Mesodermal cell (in vitro differentiated cells): ENCODE data around the gene INAFM1.
A peak's percentile ranks its signal among the peaks of the same experiment; 100 is the strongest.

Source experiments
- H3K27ac ChIP-seq: 2 replicates; pipeline ENCODE4 v1.7.0; 2013; ENCODE audit warnings: mild to moderate bottlenecking, low read depth, low read length, moderate library complexity; ENCODE audit not compliant: severe bottlenecking
- H3K36me3 ChIP-seq: 2 replicates; pipeline ENCODE4 v1.7.1; 2013; ENCODE audit warnings: mild to moderate bottlenecking, low read length, moderate library complexity; ENCODE audit not compliant: control insufficient read depth, insufficient read depth
- H3K4me1 ChIP-seq: one replicate; pipeline ENCODE4 v1.7.1; 2013; ENCODE audit warnings: mild to moderate bottlenecking, low read length; ENCODE audit not compliant: insufficient read depth, control insufficient read depth, poor library complexity, severe bottlenecking
- H3K4me3 ChIP-seq: 2 replicates; pipeline ENCODE4 v1.7.0; 2013; ENCODE audit warnings: low read length, control low read depth, mild to moderate bottlenecking; ENCODE audit not compliant: insufficient read depth, poor library complexity, severe bottlenecking; ENCODE audit errors: extremely low read depth
- H3K9me3 ChIP-seq: 2 replicates; pipeline ENCODE4 v1.7.1; 2013; ENCODE audit warnings: mild to moderate bottlenecking, low read length, moderate library complexity; ENCODE audit not compliant: control insufficient read depth
- WGBS, 2 experiments: methylation state at CpG; one replicate each; pipeline ENCODE4 v1.1.5; 2013; ENCODE audit warnings: missing lambda C conversion rate in 2 of 2; ENCODE audit not compliant: insufficient coverage in 2 of 2; 5-methylcytosine and 5-hydroxymethylcytosine counted together

INAFM1 gene

DNA sequence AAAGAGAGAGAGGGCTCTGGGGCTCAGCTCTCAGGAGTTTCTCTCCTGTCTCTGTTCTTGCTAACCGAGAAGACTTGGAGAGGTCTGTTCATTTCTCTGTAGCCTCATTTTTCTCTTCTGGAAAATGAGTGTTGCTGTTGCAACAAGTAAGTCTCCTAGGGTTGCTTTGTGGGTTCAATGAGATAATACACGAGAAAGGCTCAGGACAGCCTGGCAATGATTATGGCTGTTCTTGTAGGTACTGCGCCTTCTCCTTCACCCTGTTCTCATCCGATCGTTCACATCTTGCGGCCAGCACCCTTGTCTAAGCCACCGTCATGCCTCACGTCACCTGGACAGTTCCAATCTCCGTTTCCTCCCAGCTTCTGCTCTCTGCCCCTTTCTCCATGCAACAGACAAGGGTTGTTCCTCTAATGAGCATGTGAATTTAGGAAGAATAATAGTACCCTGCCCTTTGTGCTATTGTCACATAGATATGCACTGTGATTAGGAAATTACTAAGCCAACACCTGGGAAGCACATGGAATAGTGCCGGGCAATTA, 39.1 kb downstream of the INAFM1 start:
- WGBS, 2 experiments, result 95 to 100% methylated on average over 4 to 9 of the region's 10 CpGs
- Histone ChIP-seq H3K36me3 (no peaks in the 10 kb centered on the region), H3K9me3 (no peaks in the 10 kb centered on the region), H3K4me3 (no peak overlapping the region), H3K27ac (no peak overlapping the region), H3K4me1 (no peaks in the 10 kb centered on the region)

DNA sequence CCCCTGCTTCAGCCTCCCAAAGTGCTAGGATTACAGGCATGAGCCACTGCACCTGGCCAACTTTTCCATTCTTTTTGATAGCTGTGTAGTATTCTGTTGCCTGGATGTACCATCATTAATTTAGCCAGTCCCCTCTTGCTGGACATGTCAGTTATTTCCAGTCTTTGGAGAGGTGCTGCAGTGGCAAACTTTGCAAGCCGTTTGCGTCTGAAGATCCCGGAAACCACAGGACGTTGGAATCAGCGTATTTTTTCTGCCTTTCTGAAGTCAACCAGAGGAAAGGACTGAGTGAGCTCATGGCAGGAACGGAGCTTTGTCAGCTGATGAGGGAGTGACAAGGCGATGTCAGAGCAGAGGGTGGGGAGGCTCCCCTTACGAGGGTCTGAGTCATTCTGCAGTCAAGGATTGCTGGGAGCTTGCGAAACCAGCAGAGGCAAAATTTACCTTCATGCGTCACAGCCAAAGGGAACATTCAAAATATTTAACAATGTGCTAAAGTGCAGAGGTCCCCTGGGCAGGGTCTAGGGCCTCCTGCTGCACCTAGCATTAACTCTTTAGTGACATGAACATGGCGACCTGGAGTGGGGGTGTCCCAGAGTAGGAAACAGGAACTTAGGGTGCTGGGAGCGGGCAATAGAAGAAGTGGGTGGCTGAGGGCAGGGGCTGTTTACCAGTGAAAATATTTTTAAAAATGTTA, 40.6 kb downstream of the INAFM1 start:
- Histone ChIP-seq H3K27ac (no peak overlapping the region), H3K4me3 (no peak overlapping the region), H3K9me3 (no peaks in the 10 kb centered on the region), H3K4me1 (no peaks in the 10 kb centered on the region), H3K36me3 (no peaks in the 10 kb centered on the region)
- 43% methylated on average over 10 to 11 of the region's 12 CpGs for WGBS, 2 experiments

DNA sequence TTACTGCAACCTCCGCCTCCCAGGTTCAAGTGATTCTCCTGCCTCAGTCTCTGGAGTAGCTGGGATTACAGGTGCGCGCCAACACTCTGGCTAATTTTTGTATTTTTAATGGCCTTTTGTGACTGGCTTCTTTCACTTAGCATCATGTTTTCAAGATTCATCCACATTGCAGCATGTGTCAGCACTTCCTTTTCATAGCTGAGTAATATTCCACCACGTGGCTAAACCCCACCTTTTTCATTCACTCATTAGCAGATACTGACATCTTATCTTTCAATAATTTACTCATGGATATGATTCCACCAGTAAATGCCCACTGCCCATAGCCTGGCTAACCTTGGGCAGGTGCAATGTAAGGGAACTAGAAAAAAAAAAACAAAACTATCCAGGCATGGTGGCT, 41.8 kb downstream of the INAFM1 start:
- H3K27ac ChIP-seq, result no peak overlapping the region
- WGBS, 2 experiments, result 95 to 100% methylated on average over 2 of the region's 4 CpGs
- H3K9me3 ChIP-seq, result peaks cover 1% of the 10 kb centered on the region
- H3K36me3 ChIP-seq, result no peaks in the 10 kb centered on the region
- H3K4me3 ChIP-seq, result no peak overlapping the region
- H3K4me1 ChIP-seq, result no peaks in the 10 kb centered on the region

DNA sequence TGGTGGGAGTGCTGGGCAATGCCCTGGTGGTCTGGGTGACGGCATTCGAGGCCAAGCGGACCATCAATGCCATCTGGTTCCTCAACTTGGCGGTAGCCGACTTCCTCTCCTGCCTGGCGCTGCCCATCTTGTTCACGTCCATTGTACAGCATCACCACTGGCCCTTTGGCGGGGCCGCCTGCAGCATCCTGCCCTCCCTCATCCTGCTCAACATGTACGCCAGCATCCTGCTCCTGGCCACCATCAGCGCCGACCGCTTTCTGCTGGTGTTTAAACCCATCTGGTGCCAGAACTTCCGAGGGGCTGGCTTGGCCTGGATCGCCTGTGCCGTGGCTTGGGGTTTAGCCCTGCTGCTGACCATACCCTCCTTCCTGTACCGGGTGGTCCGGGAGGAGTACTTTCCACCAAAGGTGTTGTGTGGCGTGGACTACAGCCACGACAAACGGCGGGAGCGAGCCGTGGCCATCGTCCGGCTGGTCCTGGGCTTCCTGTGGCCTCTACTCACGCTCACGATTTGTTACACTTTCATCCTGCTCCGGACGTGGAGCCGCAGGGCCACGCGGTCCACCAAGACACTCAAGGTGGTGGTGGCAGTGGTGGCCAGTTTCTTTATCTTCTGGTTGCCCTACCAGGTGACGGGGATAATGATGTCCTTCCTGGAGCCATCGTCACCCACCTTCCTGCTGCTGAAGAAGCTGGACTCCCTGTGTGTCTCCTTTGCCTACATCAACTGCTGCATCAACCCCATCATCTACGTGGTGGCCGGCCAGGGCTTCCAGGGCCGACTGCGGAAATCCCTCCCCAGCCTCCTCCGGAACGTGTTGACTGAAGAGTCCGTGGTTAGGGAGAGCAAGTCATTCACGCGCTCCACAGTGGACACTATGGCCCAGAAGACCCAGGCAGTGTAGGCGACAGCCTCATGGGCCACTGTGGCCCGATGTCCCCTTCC, 45.5 kb downstream of the INAFM1 start:
- WGBS, 2 experiments, result 95 to 97% methylated on average over 41 to 44 of the region's 46 CpGs
- Histone ChIP-seq H3K27ac (no peak overlapping the region), H3K9me3 (peaks cover 3% of the 10 kb centered on the region), H3K4me3 (no peak overlapping the region), H3K4me1 (peaks cover 5% of the 10 kb centered on the region), H3K36me3 (no peaks in the 10 kb centered on the region)

DNA sequence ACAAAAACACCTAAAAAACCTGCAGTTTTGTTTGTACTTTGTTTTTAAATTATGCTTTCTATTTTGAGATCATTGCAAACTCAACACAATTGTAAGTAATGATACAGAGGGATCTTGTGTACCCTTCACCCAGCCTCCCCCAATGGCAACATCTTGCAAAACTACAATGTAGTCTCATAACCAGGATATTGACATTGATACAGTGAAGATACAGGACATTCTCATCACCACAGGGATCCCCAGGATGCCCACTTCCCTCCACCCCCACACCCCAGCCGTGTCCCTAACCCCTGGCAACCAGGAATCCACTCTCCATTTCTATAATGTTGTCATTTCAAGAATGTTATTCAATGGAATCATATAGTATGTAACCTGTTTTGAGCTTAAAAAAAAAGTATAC, 46.9 kb downstream of the INAFM1 start:
- Histone ChIP-seq H3K36me3 (no peaks in the 10 kb centered on the region), H3K4me3 (no peak overlapping the region), H3K27ac (no peak overlapping the region), H3K4me1 (peaks cover 5% of the 10 kb centered on the region), H3K9me3 (peaks cover 3% of the 10 kb centered on the region)
- no CpG with 5 or more reads among the region's 1 CpG for WGBS, 2 experiments

DNA sequence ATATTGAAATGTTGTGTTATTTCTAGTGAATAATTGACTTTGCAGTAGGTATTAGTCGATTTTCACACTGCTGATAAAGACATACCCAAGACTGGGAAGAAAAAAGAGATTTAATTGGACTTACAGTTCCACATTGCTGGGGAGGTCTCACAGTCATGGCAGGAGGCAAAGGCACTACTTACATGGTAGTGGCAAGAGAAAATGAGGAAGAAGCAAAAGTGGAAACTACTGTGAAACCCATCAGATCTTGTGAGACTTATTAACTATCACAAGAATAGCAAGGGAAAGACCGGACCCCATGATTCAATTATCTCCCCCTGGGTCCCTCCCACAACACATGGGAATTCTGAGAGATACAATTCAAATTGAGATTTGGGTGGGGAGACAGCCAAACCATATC, 47.4 kb downstream of the INAFM1 start:
- WGBS, 2 experiments, result 90 to 100% methylated on average over 1 to 2 of the region's 2 CpGs

DNA sequence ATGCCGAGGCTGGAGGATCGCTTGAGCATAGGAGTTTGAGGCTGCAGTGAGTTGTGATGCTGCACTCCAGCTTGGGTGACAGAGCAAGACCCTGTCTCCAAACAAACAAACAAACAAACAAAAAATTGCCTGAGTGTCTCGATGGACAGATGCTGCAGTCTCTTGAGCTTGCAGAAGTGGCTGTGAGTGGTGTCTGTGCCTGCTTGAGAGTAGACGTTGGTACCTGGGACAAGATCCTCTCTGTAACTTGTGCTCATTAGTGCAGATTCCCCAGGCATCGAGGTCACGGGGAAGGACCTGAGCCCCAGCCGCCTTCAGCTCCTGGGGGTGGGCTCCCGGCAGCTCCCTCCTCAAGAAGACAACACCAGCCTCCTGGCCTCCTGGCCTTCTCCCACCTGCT, 48.7 kb downstream of the INAFM1 start:
- WGBS, 2 experiments, result 90 to 96% methylated on average over 6 to 7 of the region's 8 CpGs
- Histone ChIP-seq H3K27ac (no peak overlapping the region), H3K4me3 (no peak overlapping the region), H3K9me3 (peaks cover 3% of the 10 kb centered on the region), H3K4me1 (peaks cover 5% of the 10 kb centered on the region), H3K36me3 (no peaks in the 10 kb centered on the region)

More for the DNA sequence above, 47.4 kb downstream of the INAFM1 start:
- H3K4me1 ChIP-seq, result peaks cover 5% of the 10 kb centered on the region
- H3K27ac ChIP-seq, result no peak overlapping the region
- H3K4me3 ChIP-seq, result no peak overlapping the region
- H3K36me3 ChIP-seq, result no peaks in the 10 kb centered on the region
- H3K9me3 ChIP-seq, result peaks cover 3% of the 10 kb centered on the region

DNA sequence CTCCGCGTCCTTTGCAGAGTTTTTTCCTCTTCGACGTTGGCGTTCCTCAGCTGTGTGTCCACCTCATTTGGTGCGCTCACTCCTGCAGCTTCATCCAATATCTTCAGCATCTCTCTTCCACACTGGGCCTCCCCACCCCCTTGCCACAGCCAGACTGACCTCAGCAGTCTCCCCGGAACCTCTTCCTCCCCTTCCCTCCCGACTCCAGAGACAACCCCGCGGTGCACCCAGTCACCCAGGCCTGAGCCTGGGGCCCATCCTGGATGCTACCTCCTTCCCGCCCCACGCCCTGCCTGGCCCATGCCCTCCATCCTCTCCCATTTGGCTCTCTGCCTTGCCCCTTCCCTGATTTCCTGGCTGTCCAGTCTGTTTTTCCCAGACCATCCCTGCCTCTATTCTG, 49.2 kb downstream of the INAFM1 start:
- Histone ChIP-seq H3K27ac (no peak overlapping the region), H3K4me3 (no peak overlapping the region), H3K4me1 (peaks cover 5% of the 10 kb centered on the region), H3K36me3 (no peaks in the 10 kb centered on the region), H3K9me3 (peaks cover 3% of the 10 kb centered on the region)
- WGBS, 2 experiments, result 90 to 96% methylated on average over 12 of the region's 12 CpGs

DNA sequence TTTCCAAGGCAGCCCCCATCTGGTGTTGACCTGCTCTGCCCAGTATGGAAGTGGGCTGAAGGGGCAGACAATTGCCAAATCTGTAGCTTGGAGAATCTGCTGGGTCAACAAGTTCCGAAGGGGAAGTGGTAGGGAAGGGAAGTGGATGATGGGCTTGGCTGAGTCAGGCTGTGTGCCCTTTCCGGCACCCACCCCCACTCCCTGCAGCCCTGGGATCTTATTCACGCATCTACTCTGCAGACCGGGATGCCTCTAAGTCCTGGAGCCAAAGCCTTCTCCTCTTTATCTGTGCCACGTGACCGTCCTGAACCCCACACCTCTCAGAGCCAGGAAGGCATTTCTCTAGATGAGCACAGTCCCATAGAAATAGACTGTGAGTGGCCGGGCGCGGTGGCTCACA, 49.8 kb downstream of the INAFM1 start:
- Histone ChIP-seq H3K9me3 (peaks cover 3% of the 10 kb centered on the region), H3K4me3 (no peak overlapping the region), H3K36me3 (no peaks in the 10 kb centered on the region), H3K27ac (peak overlapping the region; percentile 29), H3K4me1 (peaks cover 5% of the 10 kb centered on the region)
- 70 to 91% methylated on average over 4 to 9 of the region's 9 CpGs for WGBS, 2 experiments
